ENCODE measurements around the gene NKAP. TPM values are rescaled to one million over a fixed set of nuclear protein-coding genes. Genes with fewer than 3 reads are reported as not detected.
"Not testable (repeated sequence)": the region's sequence is repeated elsewhere in the genome, so short reads cannot be mapped to it uniquely, and the experiment has no call there.

The NKAP gene
- total RNA-seq, 2 donors from 2014 or later: 6.5 to 7.1 TPM

DNA sequence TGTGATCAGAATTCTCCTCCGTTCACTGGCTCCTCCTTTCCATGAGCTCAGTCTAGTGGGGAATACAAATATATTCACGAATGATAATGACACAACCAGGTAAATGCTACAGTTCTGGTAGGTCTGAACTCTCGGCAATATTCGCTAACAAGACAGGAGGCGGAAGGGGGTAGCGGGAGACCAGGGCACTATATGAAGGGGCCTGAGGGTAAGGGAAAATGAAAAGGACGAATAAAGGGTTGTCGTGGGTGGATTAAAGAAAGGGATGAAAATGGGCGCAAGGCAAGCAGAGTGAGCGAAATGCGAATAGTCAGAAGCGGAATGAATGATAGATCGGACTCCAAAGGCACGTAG, 743 bp downstream of the NKAP start:
- ATAC-seq (peak; percentile 37), DNase-seq (no peak)
- intact Hi-C loops (cut with DNase I, micrococcal nuclease): no loop called here

DNA sequence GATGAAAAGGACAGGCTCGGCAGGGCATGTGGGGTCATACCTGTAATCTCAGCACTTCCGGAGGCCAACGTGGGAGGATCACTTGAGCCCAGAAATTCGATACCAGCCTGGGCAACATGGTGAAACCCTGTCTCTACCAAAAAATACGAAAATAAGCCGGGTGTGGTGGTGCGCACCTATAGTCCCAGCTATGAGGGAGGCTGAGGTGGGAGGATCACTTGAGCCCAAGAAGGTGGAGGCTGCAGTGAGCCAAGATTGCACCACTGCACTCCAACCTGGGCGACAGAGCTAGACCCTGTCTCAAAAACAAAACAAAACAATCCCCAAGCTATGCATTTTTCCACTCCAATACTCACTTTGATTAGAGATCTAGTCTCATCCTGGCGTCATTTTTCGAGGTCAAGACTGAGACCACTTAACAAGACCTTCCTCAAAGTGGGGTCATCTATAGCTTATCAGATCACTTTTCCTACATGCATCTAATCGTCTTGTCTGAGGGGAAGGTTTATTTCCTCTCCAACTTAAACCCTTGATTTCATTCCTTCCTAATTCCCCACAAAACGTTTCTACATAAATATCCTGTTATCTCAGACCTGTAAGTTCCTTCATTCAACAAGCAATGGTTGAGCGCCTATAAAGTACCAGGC, 1.3 kb downstream of the NKAP start:
- ATAC-seq: no peak
- intact Hi-C loops (cut with DNase I, micrococcal nuclease): no loop called here
- DNase-seq: no peak

DNA sequence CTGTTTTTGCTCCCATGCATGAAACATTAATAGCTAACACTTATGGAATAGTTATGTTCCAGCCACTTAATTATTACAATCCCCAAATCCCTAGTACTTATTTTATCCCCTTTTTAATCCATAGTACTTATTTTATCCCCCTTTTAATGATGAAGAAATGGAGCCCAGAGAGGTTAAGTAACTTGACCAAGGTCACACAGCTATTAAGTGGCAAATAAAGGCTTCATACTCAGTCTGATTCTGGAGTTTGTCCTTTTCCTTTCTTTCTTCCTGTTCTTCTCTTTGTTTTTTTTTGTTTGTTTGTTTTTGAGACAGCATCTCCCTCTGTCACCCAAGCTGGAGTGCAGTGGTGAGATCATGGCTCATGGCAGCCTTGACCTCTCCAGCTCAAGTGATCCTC, 2.2 kb downstream of the NKAP start:
- DNase-seq (no peak), ATAC-seq (no peak)
- intact Hi-C loops (cut with DNase I, micrococcal nuclease): no loop called here

DNA sequence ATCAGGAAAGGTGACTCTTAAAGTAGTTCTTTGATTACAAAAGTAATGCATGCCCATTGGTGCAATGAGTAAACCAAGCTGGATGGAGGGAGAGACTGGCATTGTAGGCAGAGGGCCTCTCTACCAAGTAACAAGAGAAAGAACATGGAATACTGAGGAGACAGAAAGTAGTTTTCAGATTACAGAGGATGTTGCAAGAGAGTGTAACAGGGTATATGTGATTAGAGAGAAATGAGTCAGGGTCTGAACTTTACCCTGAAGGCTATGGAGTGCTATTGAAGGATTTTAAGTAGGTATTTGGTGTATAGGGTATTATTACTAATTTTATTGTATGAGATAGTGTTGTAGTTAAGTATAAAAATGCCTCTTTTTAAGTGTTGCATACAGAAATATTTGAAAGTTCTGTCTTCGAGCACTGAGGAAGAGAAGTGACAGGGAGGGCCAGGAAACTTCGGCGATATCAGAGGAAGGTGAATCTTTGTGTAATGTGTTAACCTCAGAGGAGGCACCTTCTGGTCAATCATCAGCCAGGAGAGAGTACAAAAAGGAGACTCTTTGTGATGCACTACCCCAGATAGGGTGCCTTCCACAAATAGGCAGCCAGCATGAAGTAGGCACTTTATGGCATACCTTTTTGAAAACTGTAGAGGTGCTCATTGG, 8.2 kb downstream of the NKAP start:
- ATAC-seq (no peak), DNase-seq (no peak)
- intact Hi-C loops (cut with DNase I, micrococcal nuclease): no loop called here

DNA sequence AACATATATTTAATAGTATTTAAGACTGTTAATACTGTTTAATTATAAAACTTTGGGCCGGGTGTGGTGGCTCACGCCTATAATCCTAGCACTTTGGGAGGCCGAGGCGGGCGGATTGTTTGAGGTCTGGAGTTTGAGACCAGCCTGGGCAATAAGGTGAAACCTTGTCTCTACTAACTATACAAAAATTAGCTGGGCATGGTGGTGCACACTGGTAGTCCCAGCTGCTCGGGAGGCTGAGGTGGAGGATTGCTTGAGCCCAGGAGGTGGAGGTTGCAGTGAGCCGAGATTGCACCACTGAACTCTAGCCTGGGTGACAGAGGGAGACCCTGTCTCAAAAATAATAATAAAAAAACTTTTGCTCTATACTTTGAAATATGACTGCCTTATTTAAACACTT, 21.2 kb downstream of the NKAP start:
- intact Hi-C loops (cut with DNase I, micrococcal nuclease); DNase-seq; ATAC-seq: not testable (repeated sequence)

DNA sequence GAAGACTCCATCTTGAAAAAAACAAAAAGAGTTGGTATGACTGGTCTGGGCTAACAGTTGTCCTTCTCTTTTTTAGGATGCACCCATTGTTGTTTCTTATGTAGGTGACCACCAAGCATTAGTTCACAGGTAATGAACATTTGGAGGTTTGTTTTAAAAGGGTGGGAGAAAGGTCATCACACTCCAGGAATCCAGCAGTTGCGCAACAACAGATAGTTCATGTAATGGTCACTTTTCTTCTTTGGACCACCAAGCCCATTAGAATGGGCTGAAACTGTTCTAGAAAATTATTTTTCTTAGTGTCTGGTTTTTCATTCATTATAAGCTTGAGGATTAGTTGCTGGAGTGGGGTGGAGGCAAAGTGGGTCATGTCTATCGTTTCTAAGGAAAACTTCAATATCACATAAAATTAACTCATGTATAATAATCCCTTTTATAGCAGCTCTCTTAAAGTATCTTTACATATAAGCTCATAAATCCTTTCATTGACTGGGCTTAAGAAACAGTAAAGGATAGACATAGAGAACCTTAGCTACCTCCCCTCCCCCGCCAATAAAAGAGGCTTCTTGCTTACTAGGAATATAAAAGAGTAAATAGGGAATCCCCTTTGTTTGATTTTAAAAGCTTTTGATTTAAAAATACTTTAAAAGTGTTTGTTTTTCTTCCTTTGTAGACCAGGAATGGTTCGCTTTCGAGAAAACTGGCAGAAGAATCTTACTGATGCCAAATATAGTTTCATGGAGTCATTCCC, 23.5 kb downstream of the NKAP start:
- ATAC-seq: no peak
- intact Hi-C loops (cut with DNase I, micrococcal nuclease): no loop called here
- DNase-seq: no peak

DNA sequence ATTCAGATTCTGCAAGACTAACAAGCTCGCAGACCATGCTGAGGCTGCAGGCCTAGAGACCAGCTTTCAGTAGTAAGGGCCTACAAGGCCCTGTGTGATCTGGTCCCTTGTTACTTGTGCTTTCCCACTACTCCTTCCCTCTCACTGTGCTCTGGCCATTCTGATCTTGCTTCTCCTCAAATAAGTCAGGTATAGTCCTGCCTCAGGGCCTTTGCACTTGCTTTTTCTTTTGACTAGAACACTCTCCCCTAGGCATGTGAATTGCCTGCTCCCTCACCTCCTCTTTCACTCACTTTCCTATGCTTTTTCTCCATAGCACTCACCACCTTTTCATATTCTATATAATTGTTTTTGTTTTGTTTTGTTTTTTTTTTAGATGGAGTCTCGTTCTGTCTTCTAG, 25.7 kb downstream of the NKAP start:
- no peak for ATAC-seq
- intact Hi-C loops (cut with DNase I, micrococcal nuclease): no loop called here
- no peak for DNase-seq

DNA sequence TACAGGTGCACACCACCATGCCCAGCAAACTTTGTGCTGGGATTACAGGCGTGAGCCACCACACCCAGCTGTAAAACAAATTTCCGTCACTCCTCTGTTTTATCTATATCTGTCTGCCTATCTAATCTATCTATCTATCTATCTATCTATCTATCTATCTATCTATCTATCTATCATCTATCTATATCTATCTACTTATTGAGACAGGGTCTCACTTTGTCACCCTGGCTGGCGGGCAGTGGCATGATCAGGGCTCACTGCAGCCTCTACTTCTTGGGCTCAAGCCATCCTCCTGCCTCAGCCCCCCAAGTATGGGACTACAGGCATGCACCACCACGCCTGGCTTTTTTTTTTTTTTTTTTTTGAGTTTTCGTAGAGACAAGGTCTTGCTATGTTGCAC, 27.2 kb downstream of the NKAP start:
- intact Hi-C loops (cut with DNase I, micrococcal nuclease): no loop called here
- DNase-seq (no peak), ATAC-seq (peak; percentile 70)

DNA sequence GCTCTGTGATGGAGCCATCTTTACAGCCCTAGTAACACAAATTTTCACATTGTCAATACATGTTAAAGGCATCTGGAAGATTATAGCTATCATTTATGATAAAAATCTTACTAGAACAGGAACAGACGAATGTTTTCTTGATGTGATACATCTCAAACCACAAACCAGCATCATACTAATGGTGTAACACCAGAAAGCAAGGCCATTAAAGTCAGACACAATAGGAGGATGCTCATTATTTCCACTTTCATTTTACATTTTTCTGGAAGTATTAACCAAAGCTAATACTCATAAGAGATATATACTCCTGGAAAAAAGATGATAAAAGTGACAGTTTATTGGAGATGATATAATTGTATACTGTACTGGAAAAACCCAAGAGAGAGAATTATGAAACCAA, 42.6 kb downstream of the NKAP start:
- DNase-seq (no peak), ATAC-seq (no peak)
- intact Hi-C loops (cut with DNase I, micrococcal nuclease): no loop called here

DNA sequence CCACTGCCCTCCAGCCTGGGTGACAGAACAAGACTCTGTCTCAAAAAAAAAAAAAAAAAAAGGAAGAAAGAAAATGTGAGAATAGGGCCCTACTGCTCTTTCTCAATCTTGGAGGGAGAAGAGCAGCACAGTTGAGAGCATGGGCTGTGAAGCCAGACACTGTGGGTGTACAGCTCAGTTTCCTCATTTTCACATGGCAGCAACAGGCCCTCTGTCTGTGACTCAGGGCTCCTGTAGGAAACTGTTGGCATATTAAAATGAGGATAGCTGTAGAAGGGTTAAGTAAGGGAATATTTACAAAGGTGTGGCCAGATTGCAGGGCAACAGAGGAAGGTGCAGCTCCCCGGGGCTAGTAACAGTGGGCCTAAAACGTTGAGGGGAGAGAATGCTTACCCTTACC, 44.4 kb downstream of the NKAP start:
- DNase-seq: no peak
- intact Hi-C loops (cut with DNase I, micrococcal nuclease): no loop called here
- peak; percentile 92 for ATAC-seq

DNA sequence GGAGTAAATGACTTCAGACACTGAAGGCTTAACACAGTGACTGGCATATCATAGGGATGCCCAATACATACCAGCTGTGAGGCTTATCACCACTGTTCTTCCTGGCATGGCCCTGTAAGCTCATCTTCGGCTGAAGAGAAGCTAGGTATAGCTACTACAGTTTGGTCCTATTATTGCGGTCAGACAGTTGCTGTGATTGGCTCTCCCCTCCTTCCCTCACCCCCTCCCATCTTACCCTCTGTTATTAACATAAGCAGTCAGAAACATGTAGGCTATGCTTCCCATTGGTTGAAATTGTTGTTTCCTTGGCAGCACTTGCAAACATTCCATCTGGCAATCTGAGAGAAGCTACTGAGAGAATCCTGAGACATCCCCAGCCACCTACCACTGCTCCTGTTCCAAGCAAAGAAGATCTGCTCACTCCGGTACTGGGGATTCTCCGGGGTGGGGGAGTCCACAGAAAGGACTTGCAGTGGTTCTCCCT, 47.7 kb downstream of the NKAP start, which contains the start of gene AKAP14:
AKAP14 (plus strand) TSS at position 51 of the 484 bp plus-strand sequence. CDS start 7,331 bp downstream, outside the sequence.
- no peak for DNase-seq
- ATAC-seq: no peak

DNA sequence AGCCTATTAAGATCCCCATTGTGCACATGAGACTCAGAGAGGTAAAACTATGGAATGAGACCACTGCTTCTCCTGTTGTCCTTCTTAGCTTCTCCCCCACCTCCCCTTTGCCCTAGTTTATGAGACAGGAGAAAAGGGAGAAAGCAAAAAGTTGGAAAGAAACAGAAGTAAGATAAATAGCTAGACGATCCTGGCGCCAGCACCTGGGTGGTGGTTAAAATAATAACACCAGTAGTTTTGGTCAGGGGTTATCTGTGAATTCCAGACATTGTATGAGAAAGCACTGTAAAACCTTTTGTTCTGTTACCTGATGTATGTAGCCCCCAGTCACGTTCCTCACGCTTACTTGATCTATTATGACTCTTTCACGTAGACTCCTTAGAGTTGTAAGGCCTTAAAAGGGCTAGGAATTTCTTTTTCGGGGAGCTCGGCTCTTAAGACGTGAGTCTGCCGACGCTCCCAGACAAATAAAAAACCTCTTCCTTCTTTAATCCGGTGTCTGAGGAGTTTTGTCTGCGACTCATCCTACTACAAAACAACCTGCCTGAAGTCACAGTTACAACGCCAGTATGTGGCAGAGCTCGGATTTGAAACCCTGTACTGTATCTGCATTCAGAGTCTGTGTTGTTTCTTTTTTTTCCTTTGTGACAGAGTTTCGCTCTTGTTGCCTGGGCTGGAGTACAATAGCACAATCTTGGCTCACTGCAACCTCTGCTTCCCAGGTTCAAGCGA, 51.4 kb downstream of the NKAP start:
- DNase-seq; ATAC-seq; intact Hi-C loops (cut with DNase I, micrococcal nuclease): not testable (repeated sequence)

More for the DNA sequence above, 47.7 kb downstream of the NKAP start, which contains the start of gene AKAP14:
- intact Hi-C loops (cut with DNase I, micrococcal nuclease): no loop called here

DNA sequence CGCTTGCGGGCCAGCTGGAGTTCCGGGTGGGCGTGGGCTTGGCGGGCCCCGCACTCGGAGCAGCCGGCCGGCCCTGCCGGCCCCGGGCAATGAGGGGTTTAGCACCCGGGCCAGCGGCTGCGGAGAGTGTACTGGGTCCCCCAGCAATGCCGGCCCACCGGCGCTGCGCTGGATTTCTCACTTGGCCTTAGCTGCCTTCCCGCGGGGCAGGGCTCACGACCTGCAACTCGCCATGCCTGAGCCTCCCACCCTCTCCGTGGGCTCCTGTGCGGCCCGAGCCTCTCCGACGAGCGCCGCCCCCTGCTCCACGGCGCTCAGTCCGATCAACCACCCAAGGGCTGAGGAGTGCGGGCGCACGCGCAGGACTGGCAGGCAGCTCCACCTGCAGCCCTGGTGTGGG, 52.9 kb downstream of the NKAP start:
- DNase-seq; intact Hi-C loops (cut with DNase I, micrococcal nuclease); ATAC-seq: not testable (repeated sequence)

DNA sequence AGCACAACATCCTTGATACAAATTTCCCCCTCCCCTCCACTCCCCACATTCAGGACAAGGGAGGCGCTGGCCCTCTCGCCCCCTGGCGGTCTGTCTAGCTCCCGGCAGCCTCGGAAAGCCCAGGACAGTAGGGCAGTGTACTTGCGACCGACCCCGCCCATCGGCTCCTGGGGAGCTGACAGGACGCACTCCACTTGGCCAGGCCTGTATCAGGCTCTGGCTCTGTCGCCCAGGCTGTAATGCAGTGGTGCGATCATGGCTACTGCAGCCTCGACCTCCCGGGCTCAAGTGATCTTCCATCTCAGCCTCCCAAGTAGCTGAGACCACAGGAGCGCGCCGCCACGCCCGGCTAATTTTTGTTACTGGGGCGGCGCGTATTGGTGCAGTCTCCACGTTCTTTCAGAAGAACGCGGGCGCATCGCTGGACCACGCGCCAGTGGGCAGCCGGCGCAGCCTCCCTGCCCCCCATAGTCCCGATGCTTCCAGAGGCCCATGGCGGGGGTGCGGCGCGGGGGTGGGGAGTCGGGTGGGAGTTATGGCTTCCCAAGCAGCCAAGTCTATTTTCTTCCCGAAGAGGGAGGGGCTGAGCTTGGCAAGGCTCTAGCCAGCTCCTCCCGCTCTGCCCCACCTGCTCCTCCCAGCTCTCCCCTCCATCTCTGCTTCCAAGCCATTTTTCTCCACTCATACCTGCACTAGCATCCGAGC, 55.7 kb downstream of the NKAP start:
- intact Hi-C loops (cut with DNase I, micrococcal nuclease): no loop called here
- ATAC-seq: peak; percentile 83
- peak; percentile 73 to 74 for DNase-seq

DNA sequence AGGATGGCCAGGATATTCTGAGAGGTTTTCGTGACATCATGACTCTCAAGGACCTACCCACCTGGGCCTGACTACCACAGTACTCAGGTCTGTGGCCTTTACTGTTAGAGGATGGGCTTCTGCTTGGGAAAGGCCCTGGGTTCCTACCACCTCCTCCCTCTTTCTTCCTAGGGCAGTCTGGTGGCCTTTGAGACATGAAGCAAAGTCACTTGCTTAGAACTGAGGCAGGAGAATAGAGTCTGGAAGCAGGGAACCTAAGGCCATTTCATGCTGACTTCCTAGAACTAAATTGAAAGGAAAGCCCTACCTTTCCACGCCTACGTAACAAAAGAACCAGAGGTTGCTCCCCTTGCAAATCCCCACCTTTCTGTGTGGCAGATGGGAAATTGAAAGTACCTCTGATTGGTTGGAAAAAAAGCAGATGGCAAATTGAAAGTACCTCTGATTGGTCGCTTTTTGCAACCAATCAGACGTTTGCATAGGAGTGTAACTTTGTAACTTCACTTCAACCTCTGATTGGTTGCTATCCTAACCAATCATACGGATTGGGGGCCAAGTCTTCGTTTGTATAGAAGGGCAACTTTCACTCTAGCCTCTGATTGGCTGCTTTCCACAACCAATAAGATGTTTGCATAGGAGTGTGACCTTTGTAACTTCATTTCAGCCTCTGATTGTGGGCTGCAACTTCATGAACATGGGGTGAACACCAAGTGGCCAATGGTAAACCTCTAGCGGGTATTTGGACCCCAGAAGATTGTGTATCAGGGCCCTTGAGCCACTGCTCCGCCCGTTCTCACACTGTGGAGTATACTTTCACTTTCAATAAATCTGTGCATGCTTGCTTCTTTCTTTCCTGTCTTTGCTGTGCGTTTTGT, 57.8 kb downstream of the NKAP start:
- DNase-seq (no peak), ATAC-seq (peak; percentile 70)
- intact Hi-C loops (cut with DNase I, micrococcal nuclease): no loop called here

DNA sequence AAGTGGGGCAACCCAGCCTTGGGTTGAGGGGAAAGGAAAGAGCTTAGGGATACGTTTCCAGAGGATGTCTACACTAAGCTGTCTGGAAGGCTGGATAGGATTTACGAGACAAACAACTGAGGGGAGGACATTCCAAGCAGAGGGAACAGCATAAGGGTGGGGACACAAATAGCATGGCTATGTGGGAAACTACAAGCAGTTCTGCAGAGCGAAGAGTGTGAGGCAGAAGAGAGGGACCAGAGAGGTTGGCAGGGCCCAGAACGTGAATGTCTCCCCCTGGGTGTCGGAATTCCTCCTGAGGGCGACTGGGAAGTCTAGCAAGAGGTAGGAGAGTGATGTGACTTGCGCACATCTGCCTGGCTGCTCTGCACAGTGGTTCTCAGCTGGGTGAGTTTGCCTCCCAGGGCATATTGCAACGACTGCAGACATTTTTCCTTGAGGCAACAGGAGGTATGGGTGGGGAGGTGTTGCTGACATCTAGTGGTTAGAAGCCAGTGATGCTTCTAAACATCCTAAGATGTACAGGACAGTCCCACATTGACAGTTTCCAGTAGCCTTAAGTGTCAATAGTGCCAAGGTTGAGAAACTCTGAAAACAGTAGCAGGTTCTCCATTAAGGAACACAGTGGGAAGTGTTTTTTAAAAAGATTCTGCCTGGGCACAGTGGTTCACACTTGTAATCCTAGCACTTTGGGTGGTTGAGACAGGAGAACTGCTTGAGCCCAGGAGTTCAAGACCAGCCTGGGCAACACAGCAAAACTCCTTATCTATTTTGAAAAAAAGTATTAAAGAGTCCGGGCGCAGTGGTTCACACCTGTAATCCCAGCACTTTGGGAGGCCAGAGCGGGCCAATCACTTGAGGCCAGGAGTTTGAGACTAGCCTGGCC, 62.8 kb downstream of the NKAP start:
- ATAC-seq (peak; percentile 82), DNase-seq (no peak)
- intact Hi-C loops (cut with DNase I, micrococcal nuclease): no loop called here

DNA sequence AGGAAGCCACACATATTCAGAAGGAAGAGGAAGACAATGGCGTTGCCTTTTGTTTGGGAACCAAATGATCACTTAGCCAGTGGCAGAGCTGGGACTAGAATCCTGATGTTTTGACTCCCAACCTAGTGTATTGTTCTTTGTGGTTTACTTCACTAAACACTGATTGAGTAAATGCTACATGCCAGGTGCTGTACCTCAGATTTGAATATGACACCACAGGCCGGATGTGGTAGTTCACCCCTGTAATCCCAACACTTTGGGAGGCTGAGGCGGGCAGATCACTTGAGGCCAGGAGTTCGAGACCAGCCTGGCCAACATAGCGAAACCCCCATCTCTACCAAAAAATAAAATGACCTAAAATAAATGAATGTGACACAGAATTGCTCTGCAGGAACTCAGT, 63.5 kb downstream of the NKAP start:
- intact Hi-C loops (cut with DNase I, micrococcal nuclease): no loop called here
- no peak for DNase-seq
- ATAC-seq: no peak
